ENCODE data around the gene CCDC121. TPM values are rescaled to one million over a fixed set of nuclear protein-coding genes. Genes with fewer than 3 reads are reported as not detected.

CCDC121 gene
- total and polyA plus RNA-seq, 2 of the 4 experiments (the other 2 are of a cell fraction): 0.65 to 2.0 TPM

- TF ChIP-seq RAD21 (IDR thresholded peaks at IDR 0.05; ENCODE audit: low read length): no peak
- no peak for TF ChIP-seq SMC3 (IDR thresholded peaks at IDR 0.05; ENCODE audit: low read depth, low read length)
- 0 out of 2 replicates have a peak, but pooled peaks have one; percentile 13 for TF ChIP-seq MAZ (IDR thresholded peaks at IDR 0.05; ENCODE audit: borderline replicate concordance, low read depth, low read length)
- no peak for TF ChIP-seq RCOR1 (IDR thresholded peaks at IDR 0.05; ENCODE audit: insufficient replicate concordance, low read length)
- TF ChIP-seq FOS (IDR thresholded peaks at IDR 0.05; ENCODE audit: low read depth, low read length): no peak
- no peak for TF ChIP-seq CTCF (conservative IDR thresholded peaks at IDR 0.05; ENCODE audit: low read depth, low read length)
- no peak for TF ChIP-seq USF2 (IDR thresholded peaks at IDR 0.05; ENCODE audit: low read depth, low read length)
- Histone ChIP-seq H3K4me3 (ENCODE audit: insufficient read depth, low read depth, low read length) (no peak overlapping the region), H2BK120ac (ENCODE audit: low read depth, low read length) (no peak overlapping the region), H2BK20ac (ENCODE audit: low read depth, low read length) (no peak overlapping the region), H4K5ac (ENCODE audit: low read depth, low read length) (no peak overlapping the region), H3K9me3 (ENCODE audit: control insufficient read depth, insufficient read depth, low read length) (peaks cover 4% of the 10 kb centered on the region), H2BK15ac (ENCODE audit: low read depth, low read length) (no peak overlapping the region), H3K4me2 (ENCODE audit: low read depth, low read length) (peak overlapping the region; percentile 68), H4K8ac (ENCODE audit: low read depth in 2 of 2, low read length in 2 of 2) (no peak overlapping the region), H2BK5ac (ENCODE audit: low read depth, low read length, poor library complexity, severe bottlenecking) (peak overlapping the region; percentile 42), H3K14ac (replicated peaks; ENCODE audit: low read depth, low read length) (no peak overlapping the region), H4K20me1 (ENCODE audit: insufficient read depth, low read length) (peaks cover 58% of the 10 kb centered on the region), H2AK5ac (ENCODE audit: low read depth, low read length) (no peak overlapping the region), H3K18ac (ENCODE audit: low read depth, low read length) (no peak overlapping the region), H3K23ac (ENCODE audit: low read depth, low read length) (no peak overlapping the region), H3K27me3 (ENCODE audit: control insufficient read depth, insufficient read depth, low read length) (no peaks in the 10 kb centered on the region), H3K9ac (ENCODE audit: low read depth, low read length) (no peak overlapping the region), H3K56ac (ENCODE audit: extremely low read depth, insufficient read depth, low read length) (no peak overlapping the region), H3K4ac (ENCODE audit: low read depth, low read length) (no peak overlapping the region), H4K91ac (ENCODE audit: insufficient read depth, low read depth, low read length) (no peak overlapping the region), H3K36me3 (ENCODE audit: control insufficient read depth, insufficient read depth, low read length) (peaks cover 11% of the 10 kb centered on the region), H3K9me1 (ENCODE audit: insufficient read depth, low read length) (peaks cover 12% of the 10 kb centered on the region), H3K79me1 (ENCODE audit: low read depth in 1 of 2, low read length in 2 of 2) (peaks cover 32 to 77% of the 10 kb centered on the region in 2 experiments), H3K4me1 (ENCODE audit: control insufficient read depth, insufficient read depth, low read length) (peaks cover 11% of the 10 kb centered on the region), H3K27ac (ENCODE audit: insufficient read depth, low read length) (no peak overlapping the region; the same call in 1 of the 2 replicates), H2AFZ (replicated peaks; ENCODE audit: low read length, poor library complexity) (no peak overlapping the region), H2AK9ac (replicated peaks; ENCODE audit: low read depth, low read length, poor library complexity) (no peak overlapping the region)
- POLR2A ChIA-PET (ENCODE audit: unreplicated experiment): interaction anchor here (0.5 kb wide), 1 partner anchor 49 kb away, joined by 10 read pairs; no protein-coding TSS in a partner anchor
- BruUV-seq (replicated peaks): no TSS peak
- in situ Hi-C loops (cut with MboI; ENCODE audit: low sequenced_read_pairs) (no loop called here), intact Hi-C loops (cut with micrococcal nuclease) (no loop called here), dilution Hi-C loops (cut with HindIII; ENCODE audit: low sequenced_read_pairs, unreplicated experiment) (no loop called here)
- CTCF ChIA-PET: interaction anchor here (0.5 kb wide), 1 partner anchor 10 kb away, joined by 6 read pairs; no protein-coding TSS in a partner anchor
- ATAC-seq (ENCODE audit: low read depth): peak; percentile 86
- DNase-seq: peak; percentile 68
- no CpG with 5 or more reads among the region's 1 CpG for WGBS, 2 experiments (ENCODE audit: extremely low coverage in 2 of 2, insufficient read length in 1 of 2)
Measured at GRCh38 chr2:27596627-27597026, 32.2 kb downstream of the CCDC121 start.
